ENCODE measurements around the gene INPP5A. TPM values are rescaled to one million over a fixed set of nuclear protein-coding genes. Genes with fewer than 3 reads are reported as not detected.

Gene INPP5A
- total RNA-seq, 1 donor from 2014 or later, result 105 TPM

DNA sequence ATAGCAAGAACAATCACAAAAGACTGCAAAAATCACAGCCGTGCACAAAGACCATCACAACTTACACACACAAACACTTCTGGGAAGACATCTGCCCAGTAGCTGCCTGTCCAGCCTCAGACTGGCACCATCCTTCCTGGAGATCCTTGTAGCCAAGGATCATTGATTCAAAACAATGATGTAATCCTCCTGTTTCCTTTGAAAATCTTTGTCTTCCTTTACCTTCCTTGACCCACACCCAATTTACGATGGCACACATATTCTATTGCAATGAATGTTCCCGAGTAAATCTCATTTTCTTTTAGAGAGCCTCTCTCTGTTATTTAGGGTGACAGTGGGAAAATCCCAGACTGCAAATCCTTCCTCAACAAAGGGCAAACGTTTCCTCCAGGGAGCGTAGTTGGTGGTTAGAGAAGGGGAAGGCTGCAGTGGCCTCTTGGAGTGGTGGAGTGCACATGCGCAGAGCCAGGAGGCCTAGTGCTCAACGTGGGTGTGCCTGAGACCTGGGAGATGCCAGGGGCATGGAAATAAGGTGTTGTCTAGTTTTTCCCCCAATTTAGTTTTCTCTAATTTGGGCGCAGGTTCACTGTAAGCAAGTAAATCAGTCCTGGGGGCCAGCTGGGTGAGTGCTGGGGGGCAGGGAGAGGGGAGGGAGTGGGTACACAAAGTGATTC, 3.1 kb upstream of the INPP5A start:
- Histone ChIP-seq H3K4me3 (no peak overlapping the region), H3K4me1 (peaks cover 32% of the 10 kb centered on the region), H3K36me3 (no peaks in the 10 kb centered on the region), H3K27ac (replicated peaks) (no peak overlapping the region), H3K27me3 (ENCODE audit: low read depth) (no peaks in the 10 kb centered on the region), H3K9me3 (replicated peaks) (peaks cover 13% of the 10 kb centered on the region)
- intact Hi-C loops (cut with micrococcal nuclease), result no loop called here
- TF ChIP-seq, protein P1, sequence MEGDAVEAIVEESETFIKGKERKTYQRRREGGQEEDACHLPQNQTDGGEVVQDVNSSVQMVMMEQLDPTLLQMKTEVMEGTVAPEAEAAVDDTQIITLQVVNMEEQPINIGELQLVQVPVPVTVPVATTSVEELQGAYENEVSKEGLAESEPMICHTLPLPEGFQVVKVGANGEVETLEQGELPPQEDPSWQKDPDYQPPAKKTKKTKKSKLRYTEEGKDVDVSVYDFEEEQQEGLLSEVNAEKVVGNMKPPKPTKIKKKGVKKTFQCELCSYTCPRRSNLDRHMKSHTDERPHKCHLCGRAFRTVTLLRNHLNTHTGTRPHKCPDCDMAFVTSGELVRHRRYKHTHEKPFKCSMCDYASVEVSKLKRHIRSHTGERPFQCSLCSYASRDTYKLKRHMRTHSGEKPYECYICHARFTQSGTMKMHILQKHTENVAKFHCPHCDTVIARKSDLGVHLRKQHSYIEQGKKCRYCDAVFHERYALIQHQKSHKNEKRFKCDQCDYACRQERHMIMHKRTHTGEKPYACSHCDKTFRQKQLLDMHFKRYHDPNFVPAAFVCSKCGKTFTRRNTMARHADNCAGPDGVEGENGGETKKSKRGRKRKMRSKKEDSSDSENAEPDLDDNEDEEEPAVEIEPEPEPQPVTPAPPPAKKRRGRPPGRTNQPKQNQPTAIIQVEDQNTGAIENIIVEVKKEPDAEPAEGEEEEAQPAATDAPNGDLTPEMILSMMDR (IDR thresholded peaks at IDR 0.05; ENCODE audit: borderline replicate concordance), result no peak
- peak; percentile 6 for DNase-seq

- Histone ChIP-seq H3K4me3 (no peak overlapping the region), H3K27ac (replicated peaks) (no peak overlapping the region)
- DNase-seq, result peak; percentile 5
These were observed 2.4 kb upstream of the INPP5A start for GRCh38 chr10:132535065-132535651.

GRCh38 chr10:132536241-132536876, 1.2 kb upstream of the INPP5A start:
- TF ChIP-seq, protein P1 (IDR thresholded peaks at IDR 0.05; ENCODE audit: borderline replicate concordance), result no peak
- no peaks in the 10 kb centered on the region for H3K27me3 ChIP-seq (ENCODE audit: low read depth)
- peak overlapping the region; percentile 77 for H3K4me3 ChIP-seq
- DNase-seq, result peak; percentile 20
- H3K4me1 ChIP-seq, result peaks cover 50% of the 10 kb centered on the region
- intact Hi-C loops (cut with micrococcal nuclease), result no loop called here
- no peaks in the 10 kb centered on the region for H3K36me3 ChIP-seq
- peak overlapping the region; percentile 94 for H3K27ac ChIP-seq (replicated peaks)
- peaks cover 3% of the 10 kb centered on the region for H3K9me3 ChIP-seq (replicated peaks)

More at GRCh38 chr10:132535065-132535651, 2.4 kb upstream of the INPP5A start:
- H3K4me1 ChIP-seq, result peaks cover 38% of the 10 kb centered on the region
- no peaks in the 10 kb centered on the region for H3K36me3 ChIP-seq
- intact Hi-C loops (cut with micrococcal nuclease), result no loop called here
- no peaks in the 10 kb centered on the region for H3K27me3 ChIP-seq (ENCODE audit: low read depth)
- TF ChIP-seq, protein P1 (IDR thresholded peaks at IDR 0.05; ENCODE audit: borderline replicate concordance), result no peak
- H3K9me3 ChIP-seq (replicated peaks), result peaks cover 13% of the 10 kb centered on the region

DNA sequence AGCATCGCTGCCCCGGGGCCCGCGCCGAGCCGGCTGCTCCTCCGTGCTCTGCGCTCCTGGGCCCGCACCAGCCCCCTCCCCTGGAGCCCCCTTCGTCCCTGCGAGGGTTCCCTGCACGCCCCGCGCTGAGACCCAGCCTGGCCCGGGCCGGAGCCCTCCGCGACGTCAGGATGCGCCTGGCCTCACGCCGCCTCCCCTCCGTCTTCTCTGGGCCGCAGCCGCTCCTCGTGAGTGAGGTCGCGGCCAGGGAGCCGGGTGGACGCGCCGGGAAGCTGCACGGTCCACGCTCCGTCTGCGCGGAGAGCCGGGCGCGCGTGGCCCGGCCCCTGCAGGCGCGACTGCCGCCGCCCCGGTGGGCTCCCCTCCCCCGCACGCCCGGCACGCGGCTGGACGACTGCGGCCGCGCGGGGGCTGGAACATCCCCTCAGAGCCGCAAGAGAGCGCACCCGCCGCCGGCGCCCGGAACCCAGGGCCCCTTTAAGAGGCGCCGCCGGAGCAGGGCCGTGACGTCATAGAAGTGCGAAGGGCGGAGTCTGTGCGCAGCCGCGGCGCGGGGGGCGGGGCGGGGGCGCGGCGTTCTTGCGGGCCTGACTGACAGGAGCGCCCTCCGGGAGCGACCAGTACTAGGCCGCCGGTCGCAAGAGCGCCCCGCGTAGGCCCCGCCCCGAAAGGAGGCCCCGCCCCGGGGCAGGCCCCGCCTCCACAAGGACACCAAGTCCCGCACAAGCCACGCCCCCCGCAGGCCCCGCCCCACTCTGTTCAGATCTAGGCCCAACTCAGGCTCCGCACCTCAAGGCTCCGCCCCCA, 507 bp upstream of the INPP5A start:
- H3K9me3 ChIP-seq (replicated peaks), result no peaks in the 10 kb centered on the region
- TF ChIP-seq, protein P1 (IDR thresholded peaks at IDR 0.05; ENCODE audit: borderline replicate concordance), result peak; percentile 67
- peak overlapping the region; percentile 77 for H3K4me3 ChIP-seq
- peaks cover 57% of the 10 kb centered on the region for H3K4me1 ChIP-seq
- H3K36me3 ChIP-seq, result no peaks in the 10 kb centered on the region
- intact Hi-C loops (cut with micrococcal nuclease), result no loop called here
- DNase-seq, result peak; percentile 100
- peak overlapping the region; percentile 94 for H3K27ac ChIP-seq (replicated peaks)
- no peaks in the 10 kb centered on the region for H3K27me3 ChIP-seq (ENCODE audit: low read depth)

All from left ventricle myocardium inferior (tissue), 1 donor.